HL-60 (cell line): ENCODE data around the gene SVOP.

Experiments used
- DNase-seq, 2 experiments: peaks; one replicate each; pipeline ENCODE4 v3.0.0-alpha.2; 2010 to 2020; ENCODE audit warnings: low read depth in 1 of 2, low spot score in 1 of 2
- H3K27ac ChIP-seq: fragments of 250-450 bp; sonication (Bioruptor Pico); replicated peaks from 2 replicates; pipeline ENCODE4 v1.5.1; 2020; ENCODE audit warnings: mild to moderate bottlenecking, moderate library complexity
- H3K27me3 ChIP-seq: fragments of 250-450 bp; sonication (Bioruptor Pico); 2 replicates; pipeline ENCODE4 v1.5.1; 2021; ENCODE audit warnings: mild to moderate bottlenecking, moderate library complexity; ENCODE audit not compliant: insufficient read depth, poor library complexity, severe bottlenecking
- H3K4me3 ChIP-seq: replicated peaks from 2 replicates; pipeline ENCODE4 v1.5.1; 2011; ENCODE audit warnings: mild to moderate bottlenecking, control low read depth, low read length; ENCODE audit not compliant: insufficient read depth
- CTCF ChIP-seq: IDR thresholded peaks from one replicate; pipeline ENCODE4 v1.5.1; 2011; ENCODE audit warnings: low read length, control low read depth, inconsistent platforms; ENCODE audit not compliant: insufficient read depth
- GABPA ChIP-seq: IDR thresholded peaks from 2 replicates; pipeline ENCODE4 v1.6.1; 2012; ENCODE audit warnings: low read depth
- POLR2AphosphoS5 ChIP-seq: IDR thresholded peaks from 2 replicates; pipeline ENCODE4 v1.6.1; 2012; ENCODE audit warnings: low read depth
- REST ChIP-seq: IDR thresholded peaks from 2 replicates; pipeline ENCODE4 v1.6.1; 2012; ENCODE audit warnings: low read depth; ENCODE audit not compliant: insufficient replicate concordance
- SPI1 ChIP-seq: IDR thresholded peaks from 2 replicates; pipeline ENCODE4 v1.6.1; 2012; ENCODE audit warnings: low read depth, mild to moderate bottlenecking, borderline replicate concordance

Gene SVOP

GRCh38 chr12:108906971-108907370, 113.9 kb downstream of the SVOP start:
- Histone ChIP-seq H3K27ac (no peak overlapping the region), H3K4me3 (no peak overlapping the region), H3K27me3 (no peaks in the 10 kb centered on the region)
- no peak for DNase-seq
- TF ChIP-seq POLR2AphosphoS5 (no peak), REST (no peak), SPI1 (no peak), CTCF (no peak), GABPA (no peak)

GRCh38 chr12:108905725-108906124, 115.1 kb downstream of the SVOP start:
- TF ChIP-seq SPI1, result peak; percentile 97
- no peak for TF ChIP-seq GABPA
- Histone ChIP-seq H3K4me3 (no peak overlapping the region), H3K27ac (peak overlapping the region; percentile 59), H3K27me3 (no peaks in the 10 kb centered on the region)
- DNase-seq, result peak in 1 of 2 experiments; percentile 28

DNA sequence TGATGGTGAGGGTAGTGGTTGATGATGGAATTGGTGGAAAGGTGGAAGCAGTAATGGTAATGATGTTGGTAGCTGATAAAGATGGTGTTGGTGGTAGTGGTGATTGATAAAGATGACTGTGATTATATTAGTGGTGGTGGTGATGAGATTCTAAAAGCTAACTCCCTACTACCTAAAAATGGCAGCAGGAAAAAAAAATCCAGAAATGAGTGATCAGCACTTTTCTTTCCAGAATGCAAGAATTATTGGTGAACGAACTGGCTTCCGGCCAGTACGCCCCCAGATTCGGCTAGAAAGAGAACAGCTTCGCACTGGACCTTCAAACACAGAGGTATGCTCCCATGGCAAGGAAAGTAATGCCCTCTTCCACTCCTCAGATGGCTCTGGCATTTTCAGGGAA, 121.7 kb downstream of the SVOP start:
- H3K27ac ChIP-seq, result no peak overlapping the region
- no peak overlapping the region for H3K4me3 ChIP-seq
- H3K27me3 ChIP-seq, result no peaks in the 10 kb centered on the region
- TF ChIP-seq CTCF, result no peak
- TF ChIP-seq SPI1, result no peak
- TF ChIP-seq GABPA, result no peak
- TF ChIP-seq POLR2AphosphoS5, result no peak
- TF ChIP-seq REST, result no peak
- no peak for DNase-seq

- DNase-seq, result no peak
- Histone ChIP-seq H3K27me3 (no peaks in the 10 kb centered on the region), H3K27ac (no peak overlapping the region), H3K4me3 (no peak overlapping the region)
- no peak for TF ChIP-seq REST
- no peak for TF ChIP-seq CTCF
- no peak for TF ChIP-seq SPI1
- no peak for TF ChIP-seq GABPA
- no peak for TF ChIP-seq POLR2AphosphoS5
Observed at GRCh38 chr12:108896817-108897216, 124.1 kb downstream of the SVOP start.
